HG03045 (cell line): ENCODE measurements around the gene HOXD4.

Experiments used
- ATAC-seq: cut with Tn5 transposase; IDR thresholded peaks from one replicate; pipeline ENCODE4 v1.9.1; 2021; ENCODE audit warnings: mild to moderate bottlenecking, moderate library complexity; ENCODE audit not compliant: unreplicated experiment

Gene HOXD4

GRCh38 chr2:176156807-176157498 lies 5.6 kb downstream of the HOXD4 start, which contains the start of gene HOXD3:
Gene HOXD3, plus strand, starts transcription at chr2:176157307. Its CDS starts 11,808 bp downstream, at chr2:176169115.
- no peak for ATAC-seq

- no peak for ATAC-seq
Observed at GRCh38 chr2:176157499-176158185, 6.3 kb downstream of the HOXD4 start.

- no peak for ATAC-seq
Observed at GRCh38 chr2:176158186-176158591, 6.8 kb downstream of the HOXD4 start.

GRCh38 chr2:176158855-176159662 lies 7.7 kb downstream of the HOXD4 start:
- no peak for ATAC-seq

GRCh38 chr2:176159663-176160250 lies 8.4 kb downstream of the HOXD4 start:
- no peak for ATAC-seq

- no peak for ATAC-seq
Observed at GRCh38 chr2:176160251-176160985, 9.1 kb downstream of the HOXD4 start.

- no peak for ATAC-seq
Observed at GRCh38 chr2:176160986-176161824, 9.9 kb downstream of the HOXD4 start.

GRCh38 chr2:176161825-176162626 lies 10.7 kb downstream of the HOXD4 start:
- ATAC-seq, result no peak

- no peak for ATAC-seq
Observed at GRCh38 chr2:176162911-176163671, 11.7 kb downstream of the HOXD4 start.

GRCh38 chr2:176163672-176164056 lies 12.3 kb downstream of the HOXD4 start:
- ATAC-seq, result no peak

- no peak for ATAC-seq
Observed at GRCh38 chr2:176164201-176164600, 12.9 kb downstream of the HOXD4 start.

- ATAC-seq, result no peak
Observed at GRCh38 chr2:176164611-176165369, 13.4 kb downstream of the HOXD4 start.

- ATAC-seq, result no peak
Observed at GRCh38 chr2:176165370-176166050, 14.2 kb downstream of the HOXD4 start.

GRCh38 chr2:176166272-176166671 lies 14.9 kb downstream of the HOXD4 start:
- no peak for ATAC-seq

- ATAC-seq, result no peak
Observed at GRCh38 chr2:176167398-176167797, 16.0 kb downstream of the HOXD4 start.

GRCh38 chr2:176169181-176169580 lies 17.8 kb downstream of the HOXD4 start:
- no peak for ATAC-seq

- no peak for ATAC-seq
Observed at GRCh38 chr2:176169711-176170110, 18.4 kb downstream of the HOXD4 start.
